ENCODE data around the gene MYADM.
"Not testable (repeated sequence)": the region's sequence is repeated elsewhere in the genome, so short reads cannot be mapped to it uniquely, and the experiment has no call there.

The MYADM gene

GRCh38 chr19:53868892-53869804 is 1.5 kb downstream of the MYADM start:
- DNase-seq: peak; percentile 34 to 89

DNA sequence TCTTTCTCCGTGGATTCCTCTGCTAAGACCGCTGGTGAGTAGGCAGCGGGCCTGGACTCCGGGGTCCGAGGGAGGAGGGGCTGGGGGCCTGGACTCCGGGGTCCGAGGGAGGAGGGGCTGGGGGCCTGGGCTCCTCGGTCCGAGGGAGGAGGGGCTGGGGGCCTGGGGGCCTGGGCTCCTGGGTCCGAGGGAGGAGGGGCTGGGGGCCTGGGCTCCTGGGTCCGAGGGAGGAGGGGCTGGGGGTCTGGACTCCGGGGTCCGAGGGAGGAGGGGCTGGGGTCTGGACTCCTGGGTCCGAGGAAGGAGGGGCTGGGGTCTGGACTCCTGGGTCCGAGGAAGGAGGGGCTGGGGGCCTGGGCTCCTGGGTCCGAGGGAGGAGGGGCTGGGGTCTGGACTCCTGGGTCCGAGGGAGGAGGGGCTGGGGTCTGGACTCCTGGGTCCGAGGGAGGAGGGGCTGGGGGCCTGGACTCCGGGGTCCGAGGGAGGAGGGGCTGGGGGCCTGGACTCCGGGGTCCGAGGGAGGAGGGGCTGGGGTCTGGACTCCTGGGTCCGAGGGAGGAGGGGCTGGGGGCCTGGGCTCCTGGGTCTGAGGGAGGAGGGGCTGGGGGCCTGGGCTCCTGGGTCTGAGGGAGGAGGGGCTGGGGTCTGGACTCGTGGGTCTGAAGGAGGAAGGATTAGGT is 2.3 kb downstream of the MYADM start:
- not testable (repeated sequence) for DNase-seq

GRCh38 chr19:53870485-53870844 is 2.8 kb downstream of the MYADM start:
- no peak for DNase-seq

- no peak for DNase-seq
These were observed 3.8 kb downstream of the MYADM start for GRCh38 chr19:53871454-53871853.

GRCh38 chr19:53872762-53873161 is 5.1 kb downstream of the MYADM start:
- no peak for DNase-seq

- no peak for DNase-seq
These were observed 6.3 kb downstream of the MYADM start for GRCh38 chr19:53873773-53874605.

DNA sequence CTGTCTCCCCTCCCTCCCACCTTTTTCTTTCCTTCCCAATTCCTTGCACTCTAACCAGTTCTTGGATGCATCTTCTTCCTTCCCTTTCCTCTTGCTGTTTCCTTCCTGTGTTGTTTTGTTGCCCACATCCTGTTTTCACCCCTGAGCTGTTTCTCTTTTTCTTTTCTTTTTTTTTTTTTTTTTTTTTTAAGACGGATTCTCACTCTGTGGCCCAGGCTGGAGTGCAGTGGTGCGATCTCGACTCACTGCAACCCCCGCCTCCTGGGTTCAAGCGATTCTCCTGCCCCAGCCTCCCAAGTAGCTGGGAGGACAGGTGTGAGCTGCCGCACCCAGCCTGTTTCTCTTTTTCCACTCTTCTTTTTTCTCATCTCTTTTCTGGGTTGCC is 6.9 kb downstream of the MYADM start:
- no peak for DNase-seq

- DNase-seq: no peak
These were observed 8.1 kb downstream of the MYADM start for GRCh38 chr19:53875602-53876325.

DNA sequence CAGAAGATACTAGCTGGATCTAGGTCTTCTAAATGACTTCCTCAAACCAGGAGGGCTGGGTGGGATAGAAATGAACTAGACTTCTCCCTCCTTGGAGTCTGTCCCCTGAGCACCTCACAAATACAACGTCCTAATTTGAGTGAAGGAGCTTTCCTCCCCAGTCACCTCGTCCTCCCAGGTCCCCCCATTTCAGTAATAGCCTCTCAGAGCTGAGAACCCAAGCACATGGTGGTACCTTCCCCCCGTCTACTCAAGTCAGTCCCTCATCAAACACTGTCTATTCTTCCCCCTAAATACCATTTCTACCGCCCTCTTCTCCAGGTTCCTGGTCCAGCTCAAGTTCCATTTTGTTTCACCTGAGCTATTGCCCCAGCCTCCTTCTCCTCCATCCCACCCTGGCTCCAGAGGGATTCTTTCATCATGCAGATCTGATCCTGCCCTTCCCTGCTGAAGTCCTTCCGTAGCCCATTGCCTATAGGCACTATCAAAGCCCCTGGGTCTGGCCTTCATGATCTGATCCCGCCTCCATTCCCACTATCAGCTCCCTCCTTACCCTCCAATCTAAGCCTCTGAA is 9.1 kb downstream of the MYADM start:
- DNase-seq: peak in 1 of 2 experiments; percentile 29

GRCh38 chr19:53877361-53877766 is 9.7 kb downstream of the MYADM start:
- peak in 1 of 2 experiments; percentile 21 for DNase-seq

DNA sequence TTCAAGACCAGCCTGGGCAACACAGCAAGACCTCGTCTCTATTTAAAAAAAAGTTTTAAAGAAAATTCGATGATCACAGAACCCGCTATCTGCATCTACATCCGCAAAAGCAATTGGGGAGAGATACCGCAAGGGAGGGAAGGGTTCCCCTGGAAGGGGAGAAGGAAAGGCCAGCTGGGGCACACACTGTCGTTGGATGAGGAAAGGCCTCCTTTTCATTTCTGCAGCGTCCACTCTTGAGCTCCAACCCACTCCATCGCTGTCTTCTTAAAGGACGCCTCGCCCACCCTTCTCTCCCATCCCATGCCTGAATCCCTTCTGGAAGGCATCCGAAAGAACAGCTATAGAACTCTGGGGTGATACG is 11.1 kb downstream of the MYADM start:
- no peak for DNase-seq

DNA sequence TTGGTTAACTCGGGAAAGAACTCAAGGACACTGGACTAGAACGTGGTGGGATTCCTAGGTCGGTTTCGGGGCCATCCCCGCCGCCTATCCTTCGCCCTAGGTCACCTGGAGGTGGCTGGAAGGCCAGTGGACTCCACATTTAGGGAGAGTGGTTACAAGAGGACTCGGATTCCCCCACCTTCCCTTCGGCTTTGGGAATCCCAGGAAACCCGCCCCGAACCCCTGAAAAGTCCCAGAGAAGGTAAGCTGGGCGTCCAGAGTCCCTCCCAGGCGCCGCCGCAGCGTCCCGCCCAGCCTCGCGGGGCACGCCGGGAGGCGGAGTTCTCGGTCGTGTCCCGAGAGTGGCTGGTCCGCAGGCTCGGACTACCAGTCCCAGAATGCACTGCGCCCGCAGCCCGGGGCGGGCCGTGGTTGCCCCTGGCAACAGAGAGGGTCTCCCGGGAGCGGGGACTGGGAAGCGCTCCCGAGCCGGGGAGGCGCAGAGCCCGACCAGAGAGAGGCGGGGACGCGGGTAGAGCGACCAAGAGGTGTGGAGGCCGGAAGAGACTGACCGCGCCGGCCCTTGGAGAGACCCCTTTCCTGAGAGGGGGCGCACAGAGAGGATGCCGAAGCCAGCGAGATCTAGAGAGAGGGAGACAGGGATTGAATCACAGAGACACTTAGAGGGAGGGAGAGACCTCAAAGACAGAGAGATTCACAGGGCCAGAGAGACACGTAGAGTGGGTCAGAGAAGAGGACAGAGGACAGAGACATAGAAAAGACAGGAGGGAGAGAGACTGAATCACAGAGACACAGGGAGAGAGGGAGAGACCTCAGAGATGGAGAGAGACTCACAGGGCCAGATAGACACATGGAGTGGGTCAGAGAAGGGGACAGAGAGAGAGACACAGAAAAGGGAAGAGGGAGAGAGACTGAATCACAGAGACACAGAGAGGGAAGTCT is 11.7 kb downstream of the MYADM start:
- peak; percentile 69 to 80 for DNase-seq

DNA sequence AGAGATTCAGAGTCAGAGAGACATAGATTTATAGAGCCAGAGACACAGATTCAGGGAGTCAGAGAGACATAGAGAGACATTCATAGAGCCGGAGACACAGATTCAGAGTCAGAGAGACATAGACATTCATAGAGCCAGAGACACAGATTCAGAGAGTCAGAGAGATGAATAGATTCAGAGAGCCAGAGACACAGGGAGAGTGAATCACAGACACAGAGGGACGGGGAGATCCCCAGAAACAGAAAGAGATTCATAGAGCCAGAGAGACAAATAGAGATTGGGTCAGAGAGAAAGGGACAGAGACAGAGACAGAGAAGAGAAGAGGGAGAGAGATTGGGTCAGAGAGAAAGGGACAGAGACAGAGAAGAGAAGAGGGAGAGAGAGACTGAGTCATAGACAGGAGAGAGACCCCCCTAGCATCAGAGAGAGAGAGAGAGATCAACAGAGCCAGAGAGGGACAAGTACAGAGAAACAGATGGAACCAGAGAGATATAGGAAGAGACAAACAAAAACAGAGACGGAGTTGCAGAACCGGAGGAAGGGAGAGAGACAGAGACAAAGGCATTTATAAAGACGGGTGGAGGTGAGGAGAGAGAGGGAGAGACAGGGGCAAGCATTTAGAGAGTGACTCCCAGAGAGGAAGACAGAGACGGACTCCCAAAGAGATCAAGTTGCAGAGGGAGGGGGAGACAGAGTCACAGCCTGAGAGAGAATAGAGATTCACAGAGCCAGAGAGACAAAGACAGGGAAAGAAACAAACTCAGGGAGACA is 13.2 kb downstream of the MYADM start:
- no peak for DNase-seq

DNA sequence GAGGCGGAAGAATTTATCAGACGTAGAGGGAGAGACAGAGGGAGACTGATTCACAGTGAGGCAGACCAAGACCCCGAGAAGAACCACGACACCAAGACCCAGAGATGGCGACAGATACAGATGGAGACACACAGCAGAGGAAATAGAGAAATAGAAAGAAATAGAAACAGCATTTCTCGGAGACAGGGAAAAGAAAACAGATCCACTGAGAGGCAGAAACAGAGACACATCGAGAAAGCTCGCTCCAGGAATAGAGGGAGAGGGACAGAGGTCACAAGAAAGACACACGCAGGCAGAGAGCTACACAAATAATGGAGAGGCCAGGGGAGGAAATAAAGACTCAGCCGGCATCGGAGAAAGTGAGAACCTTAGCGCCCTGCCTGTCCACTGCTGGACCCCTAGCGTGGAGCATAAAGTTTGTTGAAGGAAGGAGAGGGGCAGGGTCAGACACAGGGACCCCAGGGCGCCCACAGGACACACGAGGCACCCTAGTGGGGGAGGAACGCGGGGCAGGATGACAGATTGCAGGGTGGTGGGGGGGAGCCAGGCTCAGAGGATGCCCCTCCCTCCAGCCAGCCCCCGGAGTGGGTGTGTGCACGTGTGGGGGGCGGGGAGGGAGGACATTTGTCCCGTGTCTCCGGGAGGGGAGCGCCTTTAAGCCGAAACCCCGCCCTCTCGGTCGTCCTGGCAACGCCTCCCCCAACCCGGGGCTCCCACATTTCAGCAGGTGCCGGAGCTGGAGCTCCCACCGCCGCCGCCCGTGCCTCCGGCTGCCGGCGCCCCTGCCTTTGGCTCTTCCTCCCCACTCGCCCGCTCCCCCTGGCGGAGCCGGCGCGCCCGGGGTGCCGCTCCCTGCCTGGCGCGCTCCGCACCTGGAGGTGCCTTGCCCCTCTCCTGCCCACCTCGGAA is 14.1 kb downstream of the MYADM start, which contains the start of gene PRKCG:
TSS of gene PRKCG (plus strand) at position 716 of the 909 bp plus-strand sequence. CDS start 298 bp downstream, outside the sequence.
- DNase-seq: peak; percentile 30 to 48

DNA sequence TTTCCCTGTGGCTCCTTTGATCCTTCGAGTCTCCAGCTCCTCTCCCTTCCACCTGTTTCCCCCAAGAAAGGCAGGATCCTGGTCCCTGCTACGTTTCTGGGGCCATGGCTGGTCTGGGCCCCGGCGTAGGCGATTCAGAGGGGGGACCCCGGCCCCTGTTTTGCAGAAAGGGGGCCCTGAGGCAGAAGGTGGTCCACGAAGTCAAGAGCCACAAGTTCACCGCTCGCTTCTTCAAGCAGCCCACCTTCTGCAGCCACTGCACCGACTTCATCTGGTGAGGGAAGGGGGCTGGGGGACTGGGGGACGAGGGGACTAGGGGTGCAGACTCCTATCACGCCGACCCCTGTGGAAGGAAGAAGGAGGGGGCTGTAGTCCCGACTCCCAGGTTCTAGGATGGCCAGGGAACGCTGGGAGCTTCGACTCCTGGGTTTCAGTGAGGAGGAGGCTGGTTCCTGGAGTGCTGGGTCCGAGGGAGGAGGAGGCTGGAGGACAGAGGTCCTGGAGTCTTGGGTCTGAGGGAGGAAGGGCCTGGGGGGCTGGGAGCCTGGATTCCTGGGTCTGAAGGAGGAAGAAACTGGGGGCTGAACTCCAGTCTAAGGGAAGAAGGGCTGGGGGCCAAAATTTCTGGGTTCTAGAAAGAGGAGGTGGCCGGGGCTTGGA is 14.8 kb downstream of the MYADM start:
- DNase-seq: no peak

DNA sequence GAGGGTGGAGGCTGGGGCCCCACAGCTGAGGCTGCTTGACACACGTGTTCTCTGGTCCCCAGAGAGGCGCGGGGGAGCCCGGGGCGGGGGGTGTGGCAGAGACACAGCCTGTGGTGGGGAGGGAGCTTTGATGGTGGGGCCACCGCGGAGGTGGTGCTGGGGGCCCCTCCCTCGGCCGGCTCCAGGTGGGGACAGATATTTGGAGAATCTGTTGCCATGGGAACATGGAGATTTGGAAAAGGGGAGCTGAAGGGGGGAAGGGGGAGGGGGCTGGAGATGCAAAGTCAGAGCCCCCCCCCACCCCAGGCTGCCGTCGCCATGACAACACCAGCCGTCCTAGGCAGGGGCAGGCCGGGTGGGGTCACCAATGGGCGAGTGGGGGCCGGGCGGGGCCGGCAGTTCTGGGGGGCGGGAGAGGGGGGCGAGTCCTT is 15.6 kb downstream of the MYADM start:
- no peak for DNase-seq

DNA sequence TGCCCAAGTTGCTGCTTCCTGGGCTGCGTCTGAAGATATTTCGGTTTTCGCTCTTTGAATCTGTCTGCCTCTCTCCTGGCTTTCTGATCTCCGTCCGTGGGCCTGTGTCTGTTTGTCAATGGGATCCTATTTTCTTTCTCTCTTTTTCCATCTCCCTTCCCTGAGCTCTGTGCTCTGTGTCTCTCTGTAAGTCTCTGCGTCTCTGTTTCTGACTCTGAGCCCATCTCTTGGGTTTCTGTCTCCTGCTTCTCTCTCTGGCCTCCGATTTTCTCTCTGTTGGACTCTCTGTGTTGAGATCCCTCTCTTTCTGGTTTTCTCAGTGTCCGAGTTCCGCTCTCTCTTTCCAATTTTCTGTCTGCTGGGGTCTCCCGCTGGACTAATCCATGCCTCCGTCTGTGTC is 16.1 kb downstream of the MYADM start:
- no peak for DNase-seq

DNA sequence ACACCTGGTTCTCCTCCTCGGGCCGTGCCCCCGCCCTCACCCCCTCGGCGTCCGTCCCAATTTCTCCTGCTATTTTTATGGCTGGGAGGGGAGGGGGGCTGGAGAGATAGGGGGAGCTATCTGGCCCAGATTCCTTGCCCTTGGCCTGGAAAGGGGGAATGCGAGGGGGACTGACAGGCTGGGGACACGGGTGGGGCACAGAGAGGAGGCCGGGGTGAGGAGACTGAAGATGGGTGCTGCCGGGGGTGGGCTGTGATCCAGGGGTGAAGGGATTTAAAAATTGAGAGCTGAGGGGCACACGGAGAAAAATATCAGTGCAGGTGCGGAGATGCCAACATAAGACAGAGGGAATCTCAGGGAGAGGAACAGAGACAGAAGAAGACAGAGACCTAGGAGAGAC is 16.6 kb downstream of the MYADM start:
- no peak for DNase-seq

- DNase-seq: no peak
These were observed 17.4 kb downstream of the MYADM start for GRCh38 chr19:53885036-53885435.

Data from SW 1271 (cell line).